Keratinocyte (primary cell): ENCODE data around the gene TH.

Source experiments
- CTCF ChIP-seq, 3 experiments: IDR thresholded peaks in 1 of 3; conservative IDR thresholded peaks in 1 of 3; optimal IDR thresholded peaks in 1 of 3; 2 replicates in 2 of 3; 3 replicates in 1 of 3; pipeline versions ENCODE3 to v1.5.1; 2011; ENCODE audit warnings: low read length in 3 of 3, mild to moderate bottlenecking in 3 of 3, moderate library complexity in 2 of 3, control low read depth in 1 of 3, inconsistent platforms in 1 of 3; ENCODE audit not compliant: insufficient read depth in 2 of 3; ENCODE audit errors: extremely low read depth in 1 of 3
- EZH2 ChIP-seq: IDR thresholded peaks from one replicate; pipeline ENCODE4 v1.6.1; 2012; ENCODE audit warnings: inconsistent platforms, mild to moderate bottlenecking, low read length, moderate library complexity

GRCh38 chr11:2128130-2128510, 43.5 kb downstream of the TH start:
- no peak for TF ChIP-seq EZH2
- TF ChIP-seq CTCF (optimal IDR thresholded peaks at IDR 0.05 in 1 of 3, IDR thresholded peaks at IDR 0.05 in 1 of 3, conservative IDR thresholded peaks at IDR 0.05 in 1 of 3; ENCODE audit: extremely low read depth in 1 of 3, insufficient read depth in 2 of 3, low read length in 3 of 3), result no peak
